GM23338 (cell line): ENCODE measurements around the gene TRIM44. TPM values are rescaled to one million over a fixed set of nuclear protein-coding genes. Genes with fewer than 3 reads are reported as not detected.

Experiments used
- ATAC-seq: fragments of 200-7000 bp; cut with Tn5 transposase; 3 replicates; pipeline ENCODE4 v1.9.1; 2020
- DNase-seq: peaks from one replicate; pipeline ENCODE4 v3.0.0-alpha.2; 2015; ENCODE audit warnings: low spot score
- H2AFZ ChIP-seq: fragments of 200-600 bp; sonication (generic); 2 replicates; pipeline ENCODE4 v1.8.0; 2016; ENCODE audit warnings: antibody characterized with exemption, mild to moderate bottlenecking, moderate library complexity
- H3F3A ChIP-seq: fragments of 200-600 bp; sonication (generic); replicated peaks from 2 replicates; pipeline ENCODE4 v1.8.0; 2017; ENCODE audit warnings: antibody characterized with exemption, mixed run types, low read depth
- H3K27ac ChIP-seq: fragments of 200-600 bp; sonication (generic); 2 replicates; pipeline ENCODE4 v1.6.1; 2016; ENCODE audit warnings: low read depth
- H3K27me3 ChIP-seq: fragments of 200-600 bp; sonication (generic); 2 replicates; pipeline ENCODE4 v1.8.0; 2016; ENCODE audit warnings: mild to moderate bottlenecking, mixed run types, moderate library complexity; ENCODE audit not compliant: insufficient read depth
- H3K36me3 ChIP-seq: fragments of 200-600 bp; sonication (generic); 2 replicates; pipeline ENCODE4 v1.8.0; 2016; ENCODE audit warnings: mild to moderate bottlenecking; ENCODE audit not compliant: insufficient read depth
- H3K4me1 ChIP-seq: fragments of 200-600 bp; sonication (generic); 2 replicates; pipeline ENCODE4 v1.8.0; 2016; ENCODE audit warnings: mild to moderate bottlenecking, moderate library complexity; ENCODE audit not compliant: insufficient read depth
- H3K4me2 ChIP-seq: fragments of 200-600 bp; sonication (generic); 2 replicates; pipeline ENCODE4 v1.7.1; 2017; ENCODE audit warnings: mixed run types
- H3K4me3 ChIP-seq: fragments of 200-600 bp; sonication (generic); 2 replicates; pipeline ENCODE4 v1.6.1; 2016; ENCODE audit warnings: mixed run types
- H3K79me2 ChIP-seq: fragments of 200-600 bp; sonication (generic); replicated peaks from 2 replicates; pipeline ENCODE4 v1.8.0; 2017; ENCODE audit warnings: mild to moderate bottlenecking; ENCODE audit not compliant: insufficient read depth
- H3K9me2 ChIP-seq: fragments of 200-600 bp; sonication (generic); 2 replicates; pipeline ENCODE4 v1.8.0; 2017; ENCODE audit not compliant: insufficient read depth
- H4K20me1 ChIP-seq: fragments of 200-600 bp; sonication (generic); replicated peaks from 2 replicates; pipeline ENCODE4 v1.8.0; 2017; ENCODE audit warnings: mild to moderate bottlenecking; ENCODE audit not compliant: insufficient read depth
- H3K27ac Mint-ChIP-seq: 2 replicates; pipeline ENCODE4 v1.8.0; 2020; ENCODE audit warnings: inconsistent platforms, mild to moderate bottlenecking, moderate library complexity, mixed read lengths
- H3K27me3 Mint-ChIP-seq: 3 replicates; pipeline ENCODE4 v1.8.0; 2022; ENCODE audit warnings: low read depth, mild to moderate bottlenecking, moderate library complexity, mixed read lengths, inconsistent platforms; ENCODE audit not compliant: insufficient read depth, poor library complexity
- H3K36me3 Mint-ChIP-seq: 3 replicates; pipeline ENCODE4 v1.8.0; 2021; ENCODE audit warnings: low read depth, mild to moderate bottlenecking, inconsistent platforms, moderate library complexity, mixed read lengths
- H3K4me1 Mint-ChIP-seq: 3 replicates; pipeline ENCODE4 v1.8.0; 2020; ENCODE audit warnings: mild to moderate bottlenecking, inconsistent platforms, mixed read lengths
- H3K4me3 Mint-ChIP-seq: 3 replicates; pipeline ENCODE4 v1.8.0; 2021; ENCODE audit warnings: moderate library complexity, mild to moderate bottlenecking, inconsistent platforms, mixed read lengths
- H3K9me3 Mint-ChIP-seq: 3 replicates; pipeline ENCODE4 v1.8.0; 2020; ENCODE audit warnings: moderate library complexity, mild to moderate bottlenecking, inconsistent platforms, mixed read lengths
- CREB1 ChIP-seq: fragments of 250-450 bp; sonication (Bioruptor Pico); IDR thresholded peaks from 2 replicates; pipeline ENCODE4 v1.5.0; 2020; ENCODE audit warnings: low read depth, mild to moderate bottlenecking, moderate library complexity
- EZH2 ChIP-seq: fragments of 200-600 bp; sonication (generic); IDR thresholded peaks from one replicate; pipeline ENCODE4 v1.8.0; 2017; ENCODE audit warnings: antibody characterized with exemption, mild to moderate bottlenecking, low read depth; ENCODE audit not compliant: unreplicated experiment
- EZH2phosphoT487 ChIP-seq: fragments of 200-600 bp; sonication (generic); IDR thresholded peaks from one replicate; pipeline ENCODE4 v1.8.1; 2018; ENCODE audit warnings: antibody characterized with exemption; ENCODE audit not compliant: unreplicated experiment
- POLR2AphosphoS5 ChIP-seq: IDR thresholded peaks from 2 replicates; pipeline ENCODE4 v1.6.1; 2016; ENCODE audit warnings: antibody characterized with exemption, low read depth
- STAT1 ChIP-seq: IDR thresholded peaks from one replicate; pipeline ENCODE4 v1.6.1; 2016; ENCODE audit warnings: antibody characterized with exemption; ENCODE audit not compliant: unreplicated experiment
- ZNF114 ChIP-seq: fragments of 250-450 bp; sonication (Bioruptor Pico); IDR thresholded peaks from 2 replicates; pipeline ENCODE4 v1.5.0; 2020; ENCODE audit warnings: mild to moderate bottlenecking, moderate library complexity
- ZNF331 ChIP-seq: fragments of 250-450 bp; sonication (Bioruptor Pico); IDR thresholded peaks from 2 replicates; pipeline ENCODE4 v1.5.0; 2020; ENCODE audit warnings: low read depth, mild to moderate bottlenecking, moderate library complexity
- polyA plus RNA-seq: library from polyadenylated mRNA; unstranded; fragments of >200 nt; fragmentation: Nextera tagmentation; extraction: Ambion mirVana; gene quantifications from 2 replicates; pipeline ENCODE4 v1.2.1, GENCODE V29; 2016
- total RNA-seq: library from RNA; depleted of rRNA; stranded (reverse); fragments of >200 nt; shearing (Covaris generic); gene quantifications from 2 replicates; pipeline ENCODE4 v1.2.3, GENCODE V29; 2014
- TF ChIP-seq, protein P1 (sequence below), 2 experiments: fragments of 200-600 bp in 1 of 2; sonication (generic) in 1 of 2; conservative IDR thresholded peaks; 2 replicates each; pipeline versions ENCODE4 v1.5.1 to v1.6.1; 2016 to 2017; ENCODE audit warnings: antibody characterized with exemption in 2 of 2, low read depth in 2 of 2, mild to moderate bottlenecking in 2 of 2, moderate library complexity in 1 of 2
- TF ChIP-seq, protein P2 (sequence below): fragments of 250-450 bp; sonication (Bioruptor Pico); IDR thresholded peaks from 2 replicates; pipeline ENCODE4 v1.5.0; 2020; ENCODE audit warnings: mild to moderate bottlenecking, moderate library complexity
- TF ChIP-seq, protein P3 (sequence below): IDR thresholded peaks from one replicate; pipeline ENCODE4 v1.6.1; 2018; ENCODE audit warnings: antibody characterized with exemption; ENCODE audit not compliant: unreplicated experiment
- TF ChIP-seq, protein P4 (sequence below): IDR thresholded peaks from 2 replicates; pipeline ENCODE4 v1.6.1; 2016; ENCODE audit warnings: antibody characterized with exemption

TRIM44 gene
- total and polyA plus RNA-seq, 2 experiments from 2014 or later, result 10.3 to 10.4 TPM

DNA sequence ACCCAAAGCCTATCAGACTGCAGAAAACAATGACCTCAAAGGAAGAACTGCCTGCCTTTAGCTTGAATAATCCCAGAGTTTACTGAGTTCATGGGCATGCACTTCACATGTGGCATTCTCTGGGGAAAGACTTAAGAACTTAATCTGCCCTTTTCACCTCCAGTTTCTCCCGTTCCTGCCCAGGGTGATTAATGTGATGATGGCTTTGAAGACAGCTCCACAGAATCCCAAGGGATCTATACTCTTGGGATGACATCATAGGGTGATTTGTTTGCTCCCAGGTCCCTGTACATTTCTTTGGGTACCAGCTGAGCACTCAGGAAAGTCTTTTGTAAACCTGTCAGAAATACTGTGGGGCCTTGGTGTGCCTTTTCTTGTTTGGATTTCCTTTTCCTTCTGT lies 30.3 kb upstream of the TRIM44 start:
- no peak overlapping the region for H3K4me3 ChIP-seq
- Mint-ChIP-seq H3K27ac (no peak overlapping the region), H3K9me3 (peaks cover 6% of the 10 kb centered on the region; the same call in 2 of the 3 replicates), H3K4me1 (no peaks in the 10 kb centered on the region), H3K4me3 (no peak overlapping the region), H3K36me3 (no peaks in the 10 kb centered on the region), H3K27me3 (no peaks in the 10 kb centered on the region)
- H3K4me2 ChIP-seq, result no peak overlapping the region
- H3K27me3 ChIP-seq, result no peaks in the 10 kb centered on the region
- H3K27ac ChIP-seq, result no peak overlapping the region
- TF ChIP-seq EZH2phosphoT487 (no peak), STAT1 (no peak), ZNF114 (no peak), EZH2 (no peak), POLR2AphosphoS5 (no peak), ZNF331 (CRISPR knock-in tag) (no peak), CREB1 (no peak)
- TF ChIP-seq, protein P1, sequence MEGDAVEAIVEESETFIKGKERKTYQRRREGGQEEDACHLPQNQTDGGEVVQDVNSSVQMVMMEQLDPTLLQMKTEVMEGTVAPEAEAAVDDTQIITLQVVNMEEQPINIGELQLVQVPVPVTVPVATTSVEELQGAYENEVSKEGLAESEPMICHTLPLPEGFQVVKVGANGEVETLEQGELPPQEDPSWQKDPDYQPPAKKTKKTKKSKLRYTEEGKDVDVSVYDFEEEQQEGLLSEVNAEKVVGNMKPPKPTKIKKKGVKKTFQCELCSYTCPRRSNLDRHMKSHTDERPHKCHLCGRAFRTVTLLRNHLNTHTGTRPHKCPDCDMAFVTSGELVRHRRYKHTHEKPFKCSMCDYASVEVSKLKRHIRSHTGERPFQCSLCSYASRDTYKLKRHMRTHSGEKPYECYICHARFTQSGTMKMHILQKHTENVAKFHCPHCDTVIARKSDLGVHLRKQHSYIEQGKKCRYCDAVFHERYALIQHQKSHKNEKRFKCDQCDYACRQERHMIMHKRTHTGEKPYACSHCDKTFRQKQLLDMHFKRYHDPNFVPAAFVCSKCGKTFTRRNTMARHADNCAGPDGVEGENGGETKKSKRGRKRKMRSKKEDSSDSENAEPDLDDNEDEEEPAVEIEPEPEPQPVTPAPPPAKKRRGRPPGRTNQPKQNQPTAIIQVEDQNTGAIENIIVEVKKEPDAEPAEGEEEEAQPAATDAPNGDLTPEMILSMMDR (conservative IDR thresholded peaks at IDR 0.05; ENCODE audit: low read depth in 2 of 2), result no peak
- TF ChIP-seq, protein P2, sequence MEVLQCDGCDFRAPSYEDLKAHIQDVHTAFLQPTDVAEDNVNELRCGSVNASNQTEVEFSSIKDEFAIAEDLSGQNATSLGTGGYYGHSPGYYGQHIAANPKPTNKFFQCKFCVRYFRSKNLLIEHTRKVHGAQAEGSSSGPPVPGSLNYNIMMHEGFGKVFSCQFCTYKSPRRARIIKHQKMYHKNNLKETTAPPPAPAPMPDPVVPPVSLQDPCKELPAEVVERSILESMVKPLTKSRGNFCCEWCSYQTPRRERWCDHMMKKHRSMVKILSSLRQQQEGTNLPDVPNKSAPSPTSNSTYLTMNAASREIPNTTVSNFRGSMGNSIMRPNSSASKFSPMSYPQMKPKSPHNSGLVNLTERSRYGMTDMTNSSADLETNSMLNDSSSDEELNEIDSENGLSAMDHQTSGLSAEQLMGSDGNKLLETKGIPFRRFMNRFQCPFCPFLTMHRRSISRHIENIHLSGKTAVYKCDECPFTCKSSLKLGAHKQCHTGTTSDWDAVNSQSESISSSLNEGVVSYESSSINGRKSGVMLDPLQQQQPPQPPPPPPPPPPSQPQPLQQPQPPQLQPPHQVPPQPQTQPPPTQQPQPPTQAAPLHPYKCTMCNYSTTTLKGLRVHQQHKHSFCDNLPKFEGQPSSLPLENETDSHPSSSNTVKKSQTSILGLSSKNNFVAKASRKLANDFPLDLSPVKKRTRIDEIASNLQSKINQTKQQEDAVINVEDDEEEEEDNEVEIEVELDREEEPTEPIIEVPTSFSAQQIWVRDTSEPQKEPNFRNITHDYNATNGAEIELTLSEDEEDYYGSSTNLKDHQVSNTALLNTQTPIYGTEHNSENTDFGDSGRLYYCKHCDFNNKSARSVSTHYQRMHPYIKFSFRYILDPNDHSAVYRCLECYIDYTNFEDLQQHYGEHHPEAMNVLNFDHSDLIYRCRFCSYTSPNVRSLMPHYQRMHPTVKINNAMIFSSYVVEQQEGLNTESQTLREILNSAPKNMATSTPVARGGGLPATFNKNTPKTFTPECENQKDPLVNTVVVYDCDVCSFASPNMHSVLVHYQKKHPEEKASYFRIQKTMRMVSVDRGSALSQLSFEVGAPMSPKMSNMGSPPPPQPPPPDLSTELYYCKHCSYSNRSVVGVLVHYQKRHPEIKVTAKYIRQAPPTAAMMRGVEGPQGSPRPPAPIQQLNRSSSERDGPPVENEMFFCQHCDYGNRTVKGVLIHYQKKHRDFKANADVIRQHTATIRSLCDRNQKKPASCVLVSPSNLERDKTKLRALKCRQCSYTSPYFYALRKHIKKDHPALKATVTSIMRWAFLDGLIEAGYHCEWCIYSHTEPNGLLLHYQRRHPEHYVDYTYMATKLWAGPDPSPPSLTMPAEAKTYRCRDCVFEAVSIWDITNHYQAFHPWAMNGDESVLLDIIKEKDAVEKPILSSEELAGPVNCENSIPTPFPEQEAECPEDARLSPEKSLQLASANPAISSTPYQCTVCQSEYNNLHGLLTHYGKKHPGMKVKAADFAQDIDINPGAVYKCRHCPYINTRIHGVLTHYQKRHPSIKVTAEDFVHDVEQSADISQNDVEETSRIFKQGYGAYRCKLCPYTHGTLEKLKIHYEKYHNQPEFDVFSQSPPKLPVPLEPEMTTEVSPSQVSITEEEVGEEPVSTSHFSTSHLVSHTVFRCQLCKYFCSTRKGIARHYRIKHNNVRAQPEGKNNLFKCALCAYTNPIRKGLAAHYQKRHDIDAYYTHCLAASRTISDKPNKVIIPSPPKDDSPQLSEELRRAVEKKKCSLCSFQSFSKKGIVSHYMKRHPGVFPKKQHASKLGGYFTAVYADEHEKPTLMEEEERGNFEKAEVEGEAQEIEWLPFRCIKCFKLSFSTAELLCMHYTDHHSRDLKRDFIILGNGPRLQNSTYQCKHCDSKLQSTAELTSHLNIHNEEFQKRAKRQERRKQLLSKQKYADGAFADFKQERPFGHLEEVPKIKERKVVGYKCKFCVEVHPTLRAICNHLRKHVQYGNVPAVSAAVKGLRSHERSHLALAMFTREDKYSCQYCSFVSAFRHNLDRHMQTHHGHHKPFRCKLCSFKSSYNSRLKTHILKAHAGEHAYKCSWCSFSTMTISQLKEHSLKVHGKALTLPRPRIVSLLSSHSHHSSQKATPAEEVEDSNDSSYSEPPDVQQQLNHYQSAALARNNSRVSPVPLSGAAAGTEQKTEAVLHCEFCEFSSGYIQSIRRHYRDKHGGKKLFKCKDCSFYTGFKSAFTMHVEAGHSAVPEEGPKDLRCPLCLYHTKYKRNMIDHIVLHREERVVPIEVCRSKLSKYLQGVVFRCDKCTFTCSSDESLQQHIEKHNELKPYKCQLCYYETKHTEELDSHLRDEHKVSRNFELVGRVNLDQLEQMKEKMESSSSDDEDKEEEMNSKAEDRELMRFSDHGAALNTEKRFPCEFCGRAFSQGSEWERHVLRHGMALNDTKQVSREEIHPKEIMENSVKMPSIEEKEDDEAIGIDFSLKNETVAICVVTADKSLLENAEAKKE, result no peak
- TF ChIP-seq, protein P3, sequence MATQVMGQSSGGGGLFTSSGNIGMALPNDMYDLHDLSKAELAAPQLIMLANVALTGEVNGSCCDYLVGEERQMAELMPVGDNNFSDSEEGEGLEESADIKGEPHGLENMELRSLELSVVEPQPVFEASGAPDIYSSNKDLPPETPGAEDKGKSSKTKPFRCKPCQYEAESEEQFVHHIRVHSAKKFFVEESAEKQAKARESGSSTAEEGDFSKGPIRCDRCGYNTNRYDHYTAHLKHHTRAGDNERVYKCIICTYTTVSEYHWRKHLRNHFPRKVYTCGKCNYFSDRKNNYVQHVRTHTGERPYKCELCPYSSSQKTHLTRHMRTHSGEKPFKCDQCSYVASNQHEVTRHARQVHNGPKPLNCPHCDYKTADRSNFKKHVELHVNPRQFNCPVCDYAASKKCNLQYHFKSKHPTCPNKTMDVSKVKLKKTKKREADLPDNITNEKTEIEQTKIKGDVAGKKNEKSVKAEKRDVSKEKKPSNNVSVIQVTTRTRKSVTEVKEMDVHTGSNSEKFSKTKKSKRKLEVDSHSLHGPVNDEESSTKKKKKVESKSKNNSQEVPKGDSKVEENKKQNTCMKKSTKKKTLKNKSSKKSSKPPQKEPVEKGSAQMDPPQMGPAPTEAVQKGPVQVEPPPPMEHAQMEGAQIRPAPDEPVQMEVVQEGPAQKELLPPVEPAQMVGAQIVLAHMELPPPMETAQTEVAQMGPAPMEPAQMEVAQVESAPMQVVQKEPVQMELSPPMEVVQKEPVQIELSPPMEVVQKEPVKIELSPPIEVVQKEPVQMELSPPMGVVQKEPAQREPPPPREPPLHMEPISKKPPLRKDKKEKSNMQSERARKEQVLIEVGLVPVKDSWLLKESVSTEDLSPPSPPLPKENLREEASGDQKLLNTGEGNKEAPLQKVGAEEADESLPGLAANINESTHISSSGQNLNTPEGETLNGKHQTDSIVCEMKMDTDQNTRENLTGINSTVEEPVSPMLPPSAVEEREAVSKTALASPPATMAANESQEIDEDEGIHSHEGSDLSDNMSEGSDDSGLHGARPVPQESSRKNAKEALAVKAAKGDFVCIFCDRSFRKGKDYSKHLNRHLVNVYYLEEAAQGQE, result no peak
- TF ChIP-seq, protein P4, sequence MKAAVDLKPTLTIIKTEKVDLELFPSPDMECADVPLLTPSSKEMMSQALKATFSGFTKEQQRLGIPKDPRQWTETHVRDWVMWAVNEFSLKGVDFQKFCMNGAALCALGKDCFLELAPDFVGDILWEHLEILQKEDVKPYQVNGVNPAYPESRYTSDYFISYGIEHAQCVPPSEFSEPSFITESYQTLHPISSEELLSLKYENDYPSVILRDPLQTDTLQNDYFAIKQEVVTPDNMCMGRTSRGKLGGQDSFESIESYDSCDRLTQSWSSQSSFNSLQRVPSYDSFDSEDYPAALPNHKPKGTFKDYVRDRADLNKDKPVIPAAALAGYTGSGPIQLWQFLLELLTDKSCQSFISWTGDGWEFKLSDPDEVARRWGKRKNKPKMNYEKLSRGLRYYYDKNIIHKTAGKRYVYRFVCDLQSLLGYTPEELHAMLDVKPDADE, result no peak
- no peak overlapping the region for H2AFZ ChIP-seq
- 0 out of 2 replicates have a peak, but pooled peaks cover 5% of the 10 kb centered on the region for H3K9me2 ChIP-seq
- DNase-seq (no peak), ATAC-seq (no peak)
- H3K4me1 ChIP-seq, result no peaks in the 10 kb centered on the region
- no peaks in the 10 kb centered on the region for H4K20me1 ChIP-seq
- no peaks in the 10 kb centered on the region for H3K36me3 ChIP-seq
- H3F3A ChIP-seq, result no peaks in the 10 kb centered on the region
- H3K79me2 ChIP-seq, result no peaks in the 10 kb centered on the region
